ENCODE results near the gene PRMT1. TPM values are rescaled to one million over a fixed set of nuclear protein-coding genes. Genes with fewer than 3 reads are reported as not detected.

The PRMT1 gene
- total and polyA plus RNA-seq, 9 of the 15 experiments (the other 6 are each of a cell fraction or from before 2014, with no cell fraction given), result 13.3 to 464 (median 326) TPM

GRCh38 chr19:49666120-49666444 lies 11.0 kb upstream of the PRMT1 start (continued):
- TF ChIP-seq CTCF (IDR thresholded peaks at IDR 0.05 in 2 of 3, conservative IDR thresholded peaks at IDR 0.05 in 1 of 3; ENCODE audit: insufficient read depth in 2 of 3, low read depth in 1 of 3, low read length in 3 of 3) (peak in 1 of 3 experiments; percentile 11; a peak in 1 of 6 replicates), RREB1 (CRISPR knock-in tag; IDR thresholded peaks at IDR 0.05) (no peak), ZNF766 (CRISPR knock-in tag; conservative IDR thresholded peaks at IDR 0.05) (peak; percentile 65; the same call in 1 of the 2 replicates), GMEB1 (CRISPR knock-in tag; IDR thresholded peaks at IDR 0.05) (no peak), FOS (IDR thresholded peaks at IDR 0.05; ENCODE audit: extremely low read depth, insufficient read length) (no peak), SMARCE1 (IDR thresholded peaks at IDR 0.05) (peak; percentile 26; the same call in 1 of the 2 replicates), FOXP4 (CRISPR knock-in tag; IDR thresholded peaks at IDR 0.05; ENCODE audit: borderline replicate concordance) (no peak), SRF (CRISPR knock-in tag; IDR thresholded peaks at IDR 0.05) (no peak), CCNT2 (IDR thresholded peaks at IDR 0.05; ENCODE audit: borderline replicate concordance, extremely low read depth, insufficient read length, low read depth, low read length) (no peak)
